ENCODE data around the gene SLC9A9. TPM values are rescaled to one million over a fixed set of nuclear protein-coding genes. Genes with fewer than 3 reads are reported as not detected.

Gene SLC9A9
- total and polyA plus RNA-seq, 2 experiments from 2014 or later: 2.2 to 6.8 TPM

- TF ChIP-seq EZH2phosphoT487 (IDR thresholded peaks at IDR 0.05; ENCODE audit: low read depth, severe bottlenecking, unreplicated experiment): no peak
- DNase-seq (ENCODE audit: low spot score): no peak
- 72% methylated on average over 3 of the region's 3 CpGs for WGBS (ENCODE audit: low lambda C conversion rate, missing lambda C conversion rate)
These were observed 6.9 kb upstream of the SLC9A9 start for GRCh38 chr3:143855183-143855582.

GRCh38 chr3:143851331-143852017, 3.2 kb upstream of the SLC9A9 start:
- WGBS (ENCODE audit: low lambda C conversion rate, missing lambda C conversion rate): 93% methylated on average over 5 of the region's 5 CpGs
- H3K9me2 ChIP-seq (replicated peaks; ENCODE audit: insufficient read depth): no peaks in the 10 kb centered on the region
- no peak overlapping the region for H2AFZ ChIP-seq
- no peak for DNase-seq (ENCODE audit: low spot score)
- TF ChIP-seq CTCF (IDR thresholded peaks at IDR 0.05; ENCODE audit: poor library complexity): no peak
- no peak for TF ChIP-seq EZH2 (IDR thresholded peaks at IDR 0.05; ENCODE audit: borderline replicate concordance)
- TF ChIP-seq EZH2phosphoT487 (IDR thresholded peaks at IDR 0.05; ENCODE audit: low read depth, severe bottlenecking, unreplicated experiment): no peak
- no peaks in the 10 kb centered on the region for H3K79me2 ChIP-seq
- H4K20me1 ChIP-seq (ENCODE audit: insufficient read depth, poor library complexity, severe bottlenecking): no peaks in the 10 kb centered on the region
- no peaks in the 10 kb centered on the region for H3K9me3 ChIP-seq (ENCODE audit: low read depth)
- no peaks in the 10 kb centered on the region for H3K4me1 ChIP-seq (ENCODE audit: insufficient read depth)
- H3K4me2 ChIP-seq: no peak overlapping the region
- no peaks in the 10 kb centered on the region for H3K36me3 ChIP-seq (replicated peaks; ENCODE audit: insufficient read depth, low read depth)
- no peaks in the 10 kb centered on the region for H3K27me3 ChIP-seq
- no peak overlapping the region for H3K27ac ChIP-seq
- H3K4me3 ChIP-seq: no peak overlapping the region

More at GRCh38 chr3:143855183-143855582, 6.9 kb upstream of the SLC9A9 start:
- H2AFZ ChIP-seq: no peak overlapping the region
- no peak overlapping the region for H3K27ac ChIP-seq
- no peaks in the 10 kb centered on the region for H3K9me2 ChIP-seq (replicated peaks; ENCODE audit: insufficient read depth)
- no peak overlapping the region for H3K4me2 ChIP-seq
- H3K36me3 ChIP-seq (replicated peaks; ENCODE audit: insufficient read depth, low read depth): no peaks in the 10 kb centered on the region
- no peaks in the 10 kb centered on the region for H3K79me2 ChIP-seq
- no peaks in the 10 kb centered on the region for H4K20me1 ChIP-seq (ENCODE audit: insufficient read depth, poor library complexity, severe bottlenecking)
- no peaks in the 10 kb centered on the region for H3K9me3 ChIP-seq (ENCODE audit: low read depth)
- H3K4me1 ChIP-seq (ENCODE audit: insufficient read depth): no peaks in the 10 kb centered on the region
- H3K27me3 ChIP-seq: no peaks in the 10 kb centered on the region
- H3K4me3 ChIP-seq: no peak overlapping the region

- Histone ChIP-seq H3K9me3 (ENCODE audit: low read depth) (no peaks in the 10 kb centered on the region), H4K20me1 (ENCODE audit: insufficient read depth, poor library complexity, severe bottlenecking) (no peaks in the 10 kb centered on the region), H3K27ac (no peak overlapping the region), H3K4me3 (no peak overlapping the region), H3K36me3 (replicated peaks; ENCODE audit: insufficient read depth, low read depth) (no peaks in the 10 kb centered on the region), H3K79me2 (no peaks in the 10 kb centered on the region), H3K27me3 (no peaks in the 10 kb centered on the region), H2AFZ (no peak overlapping the region), H3K4me1 (ENCODE audit: insufficient read depth) (no peaks in the 10 kb centered on the region), H3K9me2 (replicated peaks; ENCODE audit: insufficient read depth) (no peaks in the 10 kb centered on the region), H3K4me2 (no peak overlapping the region)
- no peak for DNase-seq (ENCODE audit: low spot score)
- TF ChIP-seq EZH2phosphoT487 (IDR thresholded peaks at IDR 0.05; ENCODE audit: low read depth, severe bottlenecking, unreplicated experiment) (no peak), CTCF (IDR thresholded peaks at IDR 0.05; ENCODE audit: poor library complexity) (no peak), EZH2 (IDR thresholded peaks at IDR 0.05; ENCODE audit: borderline replicate concordance) (no peak)
These were observed 2.6 kb upstream of the SLC9A9 start for GRCh38 chr3:143850877-143851276.

GRCh38 chr3:143849854-143850549, 1.7 kb upstream of the SLC9A9 start:
- no peak for TF ChIP-seq EZH2 (IDR thresholded peaks at IDR 0.05; ENCODE audit: borderline replicate concordance)
- TF ChIP-seq CTCF (IDR thresholded peaks at IDR 0.05; ENCODE audit: poor library complexity): no peak
- Histone ChIP-seq H2AFZ (no peak overlapping the region), H3K27ac (peak overlapping the region; percentile 35), H3K4me2 (no peak overlapping the region), H3K9me3 (ENCODE audit: low read depth) (no peaks in the 10 kb centered on the region), H4K20me1 (ENCODE audit: insufficient read depth, poor library complexity, severe bottlenecking) (no peaks in the 10 kb centered on the region), H3K36me3 (replicated peaks; ENCODE audit: insufficient read depth, low read depth) (no peaks in the 10 kb centered on the region), H3K27me3 (no peaks in the 10 kb centered on the region), H3K79me2 (no peaks in the 10 kb centered on the region), H3K4me3 (no peak overlapping the region), H3K9me2 (replicated peaks; ENCODE audit: insufficient read depth) (no peaks in the 10 kb centered on the region), H3K4me1 (ENCODE audit: insufficient read depth) (no peaks in the 10 kb centered on the region)
- WGBS (ENCODE audit: low lambda C conversion rate, missing lambda C conversion rate): 41% methylated on average over 4 of the region's 4 CpGs
- peak; percentile 31 for DNase-seq (ENCODE audit: low spot score)
